HG03575 (cell line): Measurements from ENCODE around the gene RASGEF1C.

Experiments
- ATAC-seq: cut with Tn5 transposase; IDR thresholded peaks from one replicate; pipeline ENCODE4 v1.9.1; 2021; ENCODE audit not compliant: unreplicated experiment, insufficient number of reproducible peaks, low FRiP score; ENCODE audit errors: extremely low read depth

The RASGEF1C gene

DNA sequence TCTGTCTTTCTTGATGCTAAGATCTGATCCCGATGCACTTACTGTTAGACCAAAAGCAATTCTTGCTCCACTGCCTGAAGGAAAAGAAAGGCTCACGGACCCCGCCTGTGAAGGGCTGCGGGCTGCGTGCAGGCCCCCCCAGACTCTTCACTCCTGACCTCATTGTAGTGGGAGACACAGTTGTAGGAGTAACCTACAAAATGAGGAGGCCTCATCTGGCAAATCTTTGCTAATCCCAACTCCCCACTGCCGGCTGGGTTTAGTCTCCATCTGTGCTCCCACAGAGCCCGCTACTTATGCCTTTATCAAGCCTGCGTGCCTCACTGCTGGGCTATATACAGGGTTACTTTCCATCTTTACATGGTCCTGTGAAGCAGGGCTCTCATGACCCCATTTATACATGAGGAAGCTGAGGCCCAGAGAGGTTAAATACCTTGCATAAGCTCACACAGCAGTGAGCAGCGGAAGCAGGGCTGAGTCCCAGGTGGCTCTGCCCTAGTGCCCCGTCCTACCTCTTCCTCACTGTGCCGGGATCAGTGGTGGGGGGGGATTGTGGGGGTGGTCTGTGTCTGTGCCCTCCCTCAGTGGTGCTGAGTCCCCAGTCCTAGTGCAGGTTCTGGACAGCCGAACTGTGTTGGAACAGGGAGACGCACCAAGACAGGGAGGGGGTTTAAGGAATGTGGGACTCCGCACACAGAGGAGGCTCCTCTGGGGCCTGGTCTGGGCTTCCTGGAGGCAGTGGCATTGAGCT lies 93.5 kb downstream of the RASGEF1C start:
- no peak for ATAC-seq

DNA sequence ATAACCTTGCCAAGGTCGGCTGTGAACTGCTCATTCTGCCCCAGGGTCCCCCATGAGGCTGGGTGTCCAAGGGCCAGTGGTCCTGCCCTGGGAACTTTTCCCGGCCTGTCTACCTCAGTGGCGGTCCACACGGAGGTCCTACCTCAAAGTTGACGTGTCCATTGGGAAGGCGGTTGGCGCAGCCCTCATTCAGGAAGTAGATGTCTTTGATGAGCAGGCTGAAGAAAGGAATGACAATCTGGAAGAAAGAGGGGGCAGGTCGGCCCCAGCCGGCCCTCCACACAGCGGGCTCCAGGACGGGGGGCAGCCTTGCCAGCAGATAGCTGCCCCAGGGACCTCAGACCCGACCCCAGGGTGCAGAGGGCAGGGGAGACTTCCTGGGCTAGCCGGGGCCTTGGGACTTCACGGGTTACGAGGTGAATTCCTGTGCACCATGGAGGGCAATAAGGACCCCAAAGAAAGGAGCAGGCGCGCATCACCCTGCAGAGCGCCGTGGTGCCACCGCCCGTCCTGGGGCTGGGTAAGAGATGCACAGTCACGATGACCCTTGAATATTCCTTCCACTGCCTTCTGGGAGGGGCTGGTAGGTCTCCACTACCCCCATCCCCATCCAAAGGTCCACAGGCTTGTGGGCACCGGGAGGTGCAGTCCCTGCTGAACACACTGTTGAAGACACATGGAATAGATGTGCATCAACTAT lies 94.6 kb downstream of the RASGEF1C start:
- no peak for ATAC-seq

DNA sequence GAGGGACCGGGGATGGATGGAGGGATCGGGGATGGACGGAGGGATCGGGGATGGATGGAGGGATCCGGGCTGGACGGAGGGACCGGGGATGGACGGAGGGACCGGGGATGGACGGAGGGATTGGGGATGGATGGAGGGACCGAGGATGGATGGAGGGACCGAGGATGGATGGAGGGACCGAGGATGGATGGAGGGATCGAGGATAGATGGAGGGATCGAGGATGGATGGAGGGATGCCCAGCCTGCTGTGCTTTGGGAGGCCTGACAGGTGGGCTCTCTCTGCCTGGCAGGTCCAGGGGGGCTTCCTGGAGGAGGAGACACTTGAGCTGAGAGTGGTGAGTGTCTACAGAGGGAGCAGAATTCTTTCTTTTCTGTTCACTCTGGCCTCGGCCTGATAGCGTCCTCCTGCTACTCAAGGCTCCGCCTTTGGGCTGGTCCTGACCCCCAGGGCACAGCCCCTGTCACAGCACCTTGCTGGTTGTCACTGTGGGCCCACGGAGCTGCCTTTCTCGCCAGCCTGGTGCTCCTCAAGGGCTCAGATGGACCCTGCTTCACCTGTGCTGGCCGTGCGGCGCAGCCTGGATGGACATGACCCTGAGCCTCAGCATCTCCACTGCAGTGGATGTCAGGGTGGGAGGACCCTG lies 95.2 kb downstream of the RASGEF1C start:
- no peak for ATAC-seq

DNA sequence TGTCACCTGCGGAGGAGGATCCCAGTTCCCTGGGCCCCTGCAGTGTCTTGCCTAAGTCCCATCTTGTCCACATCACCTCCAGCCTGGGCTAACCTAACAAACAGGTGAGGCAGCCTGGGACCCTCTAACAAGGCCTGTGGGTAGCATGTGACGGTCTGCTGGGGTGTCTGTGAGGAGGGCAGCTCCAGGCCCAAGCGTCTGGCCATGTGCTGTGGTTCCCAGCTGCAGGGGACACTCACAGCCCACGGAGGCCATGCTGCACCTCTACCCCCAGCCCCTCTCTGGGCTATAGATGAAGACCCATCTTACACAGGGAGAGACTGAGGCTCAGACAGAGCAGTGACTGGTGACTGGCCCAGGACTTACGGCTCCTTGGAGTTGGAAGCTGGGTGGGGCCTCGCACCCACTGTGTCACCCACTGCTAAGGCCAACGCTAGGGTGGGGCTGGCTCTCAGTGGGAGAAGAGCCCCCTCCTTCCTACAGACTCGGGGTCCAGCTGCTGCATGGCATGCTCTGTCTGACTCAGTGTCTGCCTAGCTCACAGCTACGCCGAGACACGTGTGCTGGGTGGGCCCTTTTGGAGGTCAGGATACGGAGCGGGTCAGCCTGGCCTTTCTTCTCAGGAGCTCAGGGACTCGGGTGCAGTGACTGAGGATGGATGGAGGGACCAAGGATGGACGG lies 96.7 kb downstream of the RASGEF1C start:
- ATAC-seq, result no peak

DNA sequence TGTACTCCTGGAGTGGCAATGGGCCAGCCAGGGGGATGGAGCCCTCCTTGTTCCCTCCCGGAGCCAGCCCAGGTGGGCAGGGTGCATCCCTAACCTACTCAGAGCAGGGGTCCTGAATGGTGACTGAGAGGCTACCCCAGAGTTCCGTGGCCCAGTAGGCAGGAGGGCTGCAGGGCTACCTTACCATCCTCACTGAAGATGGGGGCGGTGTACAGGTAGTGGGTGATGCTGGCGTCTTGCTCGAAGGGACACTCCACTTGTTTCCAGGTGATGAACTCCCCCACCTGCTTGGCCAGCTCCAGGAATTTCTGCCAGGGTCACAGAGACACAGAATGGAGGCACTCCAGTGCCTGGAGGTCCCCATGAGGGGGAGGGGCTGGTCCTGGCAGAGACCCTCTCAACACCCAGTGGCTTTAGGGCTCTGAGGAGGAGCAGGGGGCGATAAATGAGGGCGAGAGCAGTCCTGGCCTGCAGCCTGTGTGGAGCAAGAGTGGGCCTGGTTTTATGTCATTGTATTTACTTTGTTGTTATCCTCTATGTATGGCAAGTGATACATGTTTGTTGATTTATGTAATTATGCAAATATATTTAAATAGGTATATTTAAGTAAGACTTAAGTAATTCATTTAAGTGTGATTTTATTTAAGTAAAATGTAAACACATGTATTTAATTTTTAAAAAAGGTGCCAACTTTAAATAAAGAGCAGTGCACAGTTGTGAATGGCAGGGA lies 97.6 kb downstream of the RASGEF1C start:
- ATAC-seq, result no peak

DNA sequence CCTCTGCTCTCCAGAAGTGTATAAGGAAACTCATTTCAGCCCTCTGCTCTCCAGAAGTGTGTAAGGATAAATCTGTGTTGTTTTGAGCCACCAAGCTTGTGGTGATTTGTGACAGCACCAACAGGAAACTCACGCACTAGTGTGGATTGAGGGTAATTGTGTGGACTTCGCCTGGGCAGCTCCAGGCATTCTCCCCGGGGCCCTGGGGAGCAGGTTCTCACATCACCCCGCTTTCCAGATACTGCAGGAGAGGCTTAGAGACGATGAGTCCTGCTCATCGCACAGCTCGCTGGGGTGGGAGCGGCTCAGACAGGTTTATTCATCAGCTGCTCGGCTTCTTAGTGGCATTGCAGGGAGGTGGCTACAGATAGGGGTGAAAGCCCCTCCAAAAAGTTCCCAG lies 99.1 kb downstream of the RASGEF1C start:
- no peak for ATAC-seq

DNA sequence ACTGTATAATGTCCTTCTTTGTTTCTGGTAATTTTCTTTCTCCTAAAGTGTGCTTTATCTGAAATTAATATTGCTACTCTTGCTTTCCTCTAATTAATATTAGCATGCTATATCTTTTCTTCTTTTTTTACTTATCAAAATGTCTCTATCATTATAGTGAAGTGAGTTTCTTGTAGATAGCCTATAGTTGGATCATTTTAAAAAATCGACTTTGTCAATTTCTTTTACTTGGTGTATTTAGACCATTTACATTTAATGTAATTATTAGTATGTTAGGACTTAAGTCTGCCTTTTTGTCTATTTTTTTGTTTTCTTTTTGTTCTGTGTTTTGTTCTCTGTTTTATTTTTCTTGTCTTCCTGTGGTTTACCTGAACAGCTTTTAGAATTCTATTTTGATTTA lies 102.0 kb downstream of the RASGEF1C start:
- no peak for ATAC-seq

DNA sequence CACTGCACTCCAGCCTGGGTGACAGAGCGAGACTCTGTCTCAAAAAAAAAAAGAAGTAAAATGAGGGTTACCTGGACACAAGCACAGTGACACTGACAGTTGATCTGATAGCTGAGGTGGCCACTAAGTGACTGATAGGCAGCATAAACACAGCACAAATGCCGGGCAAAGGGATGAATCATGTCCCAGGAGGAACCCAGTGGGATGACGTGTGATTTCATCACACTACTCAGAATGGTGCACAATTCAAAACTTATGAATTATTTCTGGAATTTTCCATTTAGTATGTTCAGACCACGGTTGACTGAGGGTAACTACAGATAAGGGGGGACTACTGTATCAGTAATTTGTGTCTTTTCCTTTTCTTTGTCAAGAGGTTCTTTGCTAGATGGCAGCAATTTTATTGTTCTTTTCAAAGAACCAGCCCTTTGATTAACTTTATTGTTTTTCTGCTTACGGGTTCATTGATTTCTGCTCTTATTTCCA lies 103.1 kb downstream of the RASGEF1C start:
- ATAC-seq, result no peak

DNA sequence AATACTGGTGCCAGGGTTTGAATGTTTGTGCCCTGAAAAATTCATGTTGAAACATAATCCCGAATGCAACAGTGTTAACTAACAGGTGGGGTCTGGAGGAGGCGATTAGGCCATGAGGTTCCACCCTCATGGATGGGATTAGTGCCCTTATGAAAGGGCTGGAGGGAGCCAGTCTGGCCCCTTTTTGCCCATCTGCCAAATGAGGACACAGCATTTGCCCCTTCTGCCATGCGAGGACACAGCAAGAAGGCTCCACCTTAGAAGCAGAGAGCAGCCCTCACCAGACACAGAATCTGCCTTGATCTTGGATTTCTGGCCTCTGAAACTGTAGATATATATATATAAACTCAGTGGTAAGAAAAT lies 104.9 kb downstream of the RASGEF1C start:
- ATAC-seq, result no peak

DNA sequence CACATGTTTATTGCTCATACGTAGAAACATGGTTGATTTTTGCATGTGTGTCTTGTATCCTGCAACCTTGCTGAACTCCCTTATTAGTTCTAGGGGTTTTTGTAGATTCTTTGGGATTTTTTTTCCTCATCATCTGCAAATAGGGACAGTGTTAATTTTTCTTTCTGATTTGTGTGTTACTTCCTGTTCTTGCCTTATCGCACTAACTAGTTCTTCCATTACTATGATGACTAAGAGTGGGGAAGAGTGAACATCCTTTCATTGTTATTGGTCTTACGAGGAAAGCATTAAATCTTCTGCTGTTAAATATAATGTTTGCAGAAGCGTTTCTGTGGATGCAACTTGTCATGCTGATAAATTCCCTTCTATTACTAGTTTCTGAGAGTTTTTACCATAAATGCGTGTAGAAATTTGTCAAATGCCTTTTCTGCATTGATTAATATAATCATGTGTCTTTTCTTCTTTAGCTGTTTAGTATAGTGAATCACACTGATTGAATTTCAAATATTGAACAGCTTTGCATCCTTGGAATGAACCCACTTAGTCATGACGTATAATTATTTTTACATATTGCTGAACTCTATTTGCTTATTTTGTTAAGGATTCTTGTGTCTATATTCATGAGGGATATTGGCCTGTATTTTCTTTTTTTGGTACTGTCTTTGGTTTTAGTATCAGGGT lies 105.4 kb downstream of the RASGEF1C start:
- no peak for ATAC-seq

DNA sequence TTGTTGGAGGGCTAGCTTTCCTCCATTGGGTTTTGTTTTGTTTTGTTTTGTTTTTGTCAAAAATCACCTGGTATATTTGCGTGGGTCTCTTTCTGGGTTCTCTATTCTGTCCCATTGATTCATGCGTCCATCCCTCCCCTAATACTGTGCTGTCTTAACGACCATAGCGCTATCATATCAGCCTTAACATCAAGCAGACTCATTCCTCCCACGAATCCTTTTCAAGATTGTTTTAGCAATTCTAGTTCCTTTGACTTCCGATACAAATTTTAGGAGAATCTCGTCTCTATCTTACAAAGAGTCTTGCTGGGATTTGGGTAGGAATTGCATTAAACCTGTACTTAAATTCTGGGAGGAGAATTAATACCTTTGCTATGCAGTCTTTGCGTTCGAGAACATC lies 106.4 kb downstream of the RASGEF1C start:
- ATAC-seq, result no peak

DNA sequence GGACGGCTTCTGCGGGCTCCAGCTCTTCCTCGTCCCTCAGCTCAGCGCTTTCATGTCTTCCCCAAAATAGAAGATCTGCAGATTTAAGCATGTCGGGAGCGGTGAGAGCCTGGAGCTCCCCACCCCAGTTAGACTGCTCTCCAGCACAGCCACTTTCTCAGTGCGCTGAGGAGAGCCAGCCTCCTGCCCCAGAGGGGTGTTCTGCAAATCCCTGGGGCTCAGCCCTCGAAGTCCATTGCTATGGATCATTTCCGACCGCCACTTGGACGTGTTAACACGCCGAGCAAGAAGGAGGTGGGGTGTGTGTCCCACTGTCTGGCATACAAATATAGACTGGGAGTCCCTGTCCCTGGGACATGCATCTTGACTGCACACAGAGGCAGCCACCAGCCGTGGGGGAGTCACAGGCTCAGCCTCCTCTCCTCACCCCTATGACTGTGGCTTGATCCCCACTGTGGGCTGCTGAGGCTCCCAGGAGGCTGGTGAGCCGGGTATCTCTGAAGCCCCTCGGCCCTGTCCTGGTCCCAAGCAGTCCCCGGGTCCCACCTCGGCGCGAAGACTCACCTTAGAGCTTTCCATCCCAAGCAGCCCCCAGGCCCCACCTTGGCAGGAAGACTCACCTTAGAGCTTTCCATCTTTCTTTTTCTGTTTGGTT lies 107.4 kb downstream of the RASGEF1C start:
- no peak for ATAC-seq

DNA sequence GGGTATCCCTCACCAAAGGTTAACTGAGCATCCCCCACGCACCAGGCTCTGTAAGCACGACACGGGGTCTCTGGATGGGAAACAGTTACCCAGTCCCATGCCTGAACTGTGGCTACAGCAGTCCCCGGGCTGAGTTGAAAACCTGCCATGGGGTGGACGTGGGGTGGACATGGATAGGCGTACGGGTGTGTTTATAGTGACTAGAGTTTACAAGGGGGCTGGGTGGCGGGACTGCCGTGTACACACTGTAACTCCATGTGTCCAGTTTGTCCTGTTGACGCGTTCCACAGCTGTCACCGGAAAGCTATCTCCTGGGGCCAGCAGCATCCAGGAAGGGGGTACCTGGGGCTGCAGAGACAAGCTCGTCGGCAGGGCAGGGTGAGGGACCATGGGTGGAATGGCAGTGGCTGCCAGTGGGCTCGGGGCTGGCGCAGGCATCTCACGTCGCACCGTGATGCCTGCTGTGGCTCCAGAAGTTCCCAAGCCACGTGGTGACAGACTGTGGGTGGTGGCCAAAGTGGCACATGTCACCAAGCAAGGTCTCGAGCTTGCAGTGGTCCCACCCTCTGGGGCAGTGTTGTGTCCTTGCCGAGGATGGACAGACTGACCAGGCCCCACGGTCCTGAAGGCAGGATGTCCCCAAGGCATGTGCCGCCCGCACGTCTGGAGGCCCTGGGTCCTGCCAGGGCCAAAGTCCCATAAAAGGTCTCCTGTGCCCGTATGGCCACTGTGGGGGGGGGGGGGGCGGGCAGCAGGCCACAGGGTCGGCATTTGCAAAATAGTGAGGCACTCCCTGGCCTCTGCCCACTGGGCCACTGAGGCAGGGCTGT lies 108.2 kb downstream of the RASGEF1C start:
- ATAC-seq, result no peak

DNA sequence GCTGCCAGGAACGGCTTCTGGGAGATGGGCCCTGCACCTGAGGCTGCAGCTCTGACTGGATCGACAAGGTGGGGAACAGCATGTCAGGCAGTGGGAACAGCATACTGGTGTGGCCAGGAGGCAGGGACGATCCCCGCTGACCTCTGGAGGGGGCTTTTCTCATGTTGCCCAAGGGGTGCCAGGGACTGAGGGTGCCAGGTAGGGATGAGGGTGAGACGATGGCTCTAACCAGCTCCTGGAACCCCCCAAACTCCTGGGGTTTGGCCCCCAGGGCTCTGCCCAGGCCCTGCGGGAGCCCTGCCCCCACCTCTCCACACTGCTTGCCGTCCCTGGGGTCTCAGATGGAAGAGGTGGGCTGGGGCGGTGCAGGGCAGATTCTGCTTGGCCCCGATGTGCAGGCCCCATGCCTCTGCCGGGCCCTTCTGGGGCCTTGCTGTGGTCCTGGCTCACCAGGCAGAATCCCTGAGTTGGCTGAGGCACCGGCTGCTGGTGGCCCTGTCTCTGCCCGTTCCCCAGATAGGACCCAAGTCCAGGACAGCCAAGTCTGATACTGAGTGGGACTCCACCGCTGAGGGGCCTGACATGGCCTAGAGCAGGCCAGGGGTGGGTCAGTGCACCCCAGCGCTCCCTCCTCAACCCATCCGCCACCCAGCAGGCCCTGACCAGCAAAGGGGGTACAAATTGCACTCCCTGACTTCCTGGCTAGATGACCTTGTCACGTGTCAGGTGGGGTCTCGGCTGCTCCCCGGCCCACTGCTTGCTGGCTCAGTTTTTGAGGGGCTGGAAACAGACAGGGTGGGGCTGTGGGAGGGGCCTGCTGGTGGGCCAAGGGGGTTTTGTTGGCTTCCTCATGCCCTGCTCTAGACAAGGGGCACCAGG lies 109.0 kb downstream of the RASGEF1C start:
- ATAC-seq, result no peak

DNA sequence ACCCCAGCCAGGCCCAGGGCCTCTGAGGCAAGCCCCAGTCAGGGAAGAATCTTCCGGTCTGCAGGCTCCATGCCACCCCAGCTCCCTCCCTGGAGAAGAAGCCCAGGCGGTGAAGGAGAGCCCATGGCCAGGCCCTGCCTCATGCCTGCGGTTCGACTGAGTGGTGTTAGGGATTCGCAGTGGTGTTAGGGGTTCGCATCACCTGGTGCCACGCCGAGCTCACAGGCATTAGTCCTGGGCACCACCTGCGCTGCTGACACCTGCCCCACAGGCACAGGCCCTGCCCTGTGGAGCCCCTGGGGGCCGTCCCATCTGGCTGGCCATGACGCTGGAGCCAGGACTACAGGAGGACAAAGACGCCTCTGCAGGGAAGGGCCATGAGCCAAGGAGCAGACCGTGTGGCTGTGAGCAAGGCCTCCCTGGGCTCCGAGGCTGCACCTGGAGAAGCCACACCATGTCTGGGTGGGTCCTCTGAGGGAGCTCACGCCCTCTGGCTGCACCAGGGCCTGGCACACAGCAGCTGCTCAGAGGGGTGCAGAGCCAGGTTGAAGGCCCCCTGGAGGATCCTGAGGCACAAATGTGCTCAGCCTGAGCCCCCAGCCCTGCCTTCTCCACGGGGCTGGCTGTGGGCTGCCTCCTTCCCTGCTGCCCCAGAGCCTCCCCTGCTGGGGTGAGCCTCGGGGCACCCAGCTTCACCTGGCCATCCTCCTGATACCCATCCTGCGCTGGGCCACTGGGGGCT lies 109.8 kb downstream of the RASGEF1C start:
- no peak for ATAC-seq

DNA sequence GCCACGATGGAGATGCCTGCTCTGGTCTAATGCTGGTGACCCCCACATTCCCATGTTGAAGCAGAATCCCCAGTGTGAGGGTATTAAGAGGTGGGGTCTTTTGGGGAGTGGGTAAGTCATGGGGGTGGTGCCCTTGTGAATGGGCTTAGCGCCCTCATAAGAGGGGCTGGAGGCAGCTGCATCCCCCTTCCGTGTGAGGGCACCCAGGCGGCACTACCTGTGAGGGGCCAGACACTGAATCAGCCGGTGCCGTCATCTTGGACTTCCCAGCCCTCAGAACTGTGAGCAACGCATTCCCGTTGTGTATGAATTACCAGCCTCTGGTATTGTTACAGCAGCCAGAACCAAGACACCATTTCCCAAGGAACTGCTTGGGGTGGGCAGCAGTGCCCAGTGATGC lies 110.5 kb downstream of the RASGEF1C start:
- ATAC-seq, result no peak
